Superior temporal gyrus (tissue), 1 donor: ENCODE measurements around the gene KCNIP2.
A peak's percentile ranks its signal among the peaks of the same experiment; 100 is the strongest.

Experiments used
- DNase-seq: peaks from one replicate; pipeline ENCODE4 v3.0.0-alpha.2; 2016; ENCODE audit errors: extremely low spot score

The KCNIP2 gene

GRCh38 chr10:101783736-101784118, 59.9 kb downstream of the KCNIP2 start:
- no peak for DNase-seq

- peak; percentile 79 for DNase-seq
Observed at GRCh38 chr10:101782811-101783735, 60.5 kb downstream of the KCNIP2 start, which contains the start of gene NPM3. TSS of gene NPM3 (minus strand) at chr10:101783446. CDS start at chr10:101783390, 56 bp downstream.

- no peak for DNase-seq
Observed at GRCh38 chr10:101781984-101782810, 61.4 kb downstream of the KCNIP2 start.

DNA sequence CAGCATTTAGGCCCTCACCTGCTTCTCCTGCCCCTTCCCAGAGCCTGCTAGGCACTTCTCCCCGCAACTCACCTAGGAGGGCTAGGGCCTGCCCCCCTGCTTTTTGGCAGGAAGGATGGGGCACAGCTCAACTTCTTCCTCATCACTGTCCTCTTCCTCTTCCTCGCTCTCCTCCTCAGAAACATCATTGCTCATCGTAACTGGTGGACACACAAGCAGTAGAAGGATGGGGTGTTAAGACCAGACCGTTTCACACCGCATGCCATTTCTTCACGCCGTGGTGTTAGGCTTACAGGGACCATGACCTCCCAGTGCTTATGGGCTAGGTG, 62.0 kb downstream of the KCNIP2 start:
- DNase-seq, result no peak

DNA sequence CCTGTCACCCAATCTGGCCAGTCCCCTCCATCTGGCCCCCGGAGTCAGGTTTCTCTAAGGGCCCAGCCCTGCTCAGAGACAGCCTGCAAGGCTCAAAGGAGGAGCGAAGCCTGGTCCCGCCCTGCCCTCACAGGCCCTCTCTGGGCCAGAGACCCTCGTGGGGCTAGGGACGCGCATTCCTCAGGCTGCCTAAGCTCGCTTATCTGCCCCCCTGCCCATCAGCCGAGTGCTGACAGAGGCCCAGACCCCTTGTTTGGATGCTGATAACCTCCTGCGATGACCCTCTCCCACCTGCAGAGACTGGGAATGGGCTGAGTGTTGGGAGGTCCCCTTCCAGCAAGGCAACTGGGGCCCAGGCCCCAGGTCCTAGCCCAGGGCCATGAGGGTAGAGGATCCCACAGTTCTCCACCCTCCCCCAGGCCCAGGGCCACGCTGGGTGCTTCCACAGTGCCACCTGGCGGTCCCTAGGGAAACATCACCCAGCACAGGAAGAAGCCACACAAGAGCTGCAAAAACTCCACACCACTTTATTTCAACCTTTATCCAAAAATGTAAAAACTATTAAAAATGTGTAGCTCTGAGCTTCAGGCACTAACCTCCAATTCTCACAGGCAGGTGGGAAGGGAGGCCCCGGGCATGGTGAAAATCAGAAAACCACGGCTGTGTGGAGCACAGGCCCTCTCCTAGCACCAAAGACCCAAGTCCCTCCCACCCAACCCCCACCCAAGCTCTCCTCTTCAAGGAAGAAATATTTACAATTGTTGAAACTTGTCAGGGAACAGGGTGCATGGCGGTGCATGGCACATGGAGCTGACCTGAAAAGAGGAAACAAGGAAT, 62.6 kb downstream of the KCNIP2 start:
- DNase-seq, result peak; percentile 78

DNA sequence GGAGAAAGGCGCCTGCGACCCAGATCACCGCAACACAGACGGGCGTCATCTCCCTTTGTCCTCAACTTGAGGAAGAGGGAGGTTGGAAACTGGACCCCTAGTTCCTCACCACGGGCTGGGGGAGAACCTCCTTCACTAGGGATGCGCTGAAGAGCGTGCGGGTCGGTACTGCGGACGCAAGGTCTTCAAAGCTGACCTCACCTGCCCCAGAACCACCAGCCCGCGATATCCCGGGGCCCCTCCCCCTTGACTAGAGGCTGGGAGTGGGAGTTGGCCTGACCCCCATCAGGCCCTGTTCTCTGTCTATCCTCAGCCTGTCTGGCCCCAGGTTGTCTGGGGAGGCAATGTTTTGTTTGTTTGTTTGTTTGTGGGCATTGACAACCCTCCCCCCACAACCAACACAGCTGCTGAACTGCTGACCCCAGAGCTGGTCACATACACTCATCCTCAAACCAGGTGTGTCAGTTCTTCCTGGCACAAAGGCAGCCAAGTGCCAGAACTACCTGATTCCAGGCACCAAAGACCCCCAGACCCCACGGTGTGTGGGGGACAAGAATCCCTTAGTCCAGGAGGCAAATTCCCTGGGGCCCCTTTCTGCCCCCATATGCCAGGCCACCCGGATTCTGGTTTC, 63.3 kb downstream of the KCNIP2 start:
- no peak for DNase-seq

DNA sequence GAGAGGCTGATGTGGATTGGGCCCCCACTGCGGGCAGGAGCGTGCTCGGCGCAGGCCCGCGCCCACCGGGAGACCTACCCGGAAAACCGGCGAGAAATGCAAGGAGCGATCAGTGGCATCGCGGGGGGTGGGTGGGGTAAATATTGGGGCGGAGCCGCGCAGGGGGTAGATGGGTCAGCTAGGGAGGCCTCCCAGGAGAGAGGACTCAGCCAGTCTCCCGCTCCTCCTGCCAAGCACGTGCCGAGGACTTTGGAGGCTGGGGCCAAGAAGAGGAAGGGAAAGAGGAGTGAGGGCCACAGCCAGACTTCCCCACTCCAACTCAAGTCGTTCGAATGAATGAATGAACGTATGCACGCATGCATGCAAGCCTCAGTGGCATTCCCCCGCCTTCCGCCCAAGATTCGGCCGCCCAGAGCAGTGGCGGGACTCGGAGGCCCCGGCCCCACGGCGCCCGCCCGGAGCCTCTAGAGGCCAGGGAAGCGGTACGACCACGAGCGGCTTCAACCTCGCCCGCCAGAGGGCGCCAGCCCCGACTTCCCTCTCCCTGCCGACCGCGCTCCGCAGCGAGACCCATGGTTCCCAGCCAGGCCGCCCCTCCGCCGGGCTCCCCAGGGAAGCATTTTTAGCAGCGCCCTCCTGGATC, 63.9 kb downstream of the KCNIP2 start:
- peak; percentile 77 for DNase-seq

- DNase-seq, result peak; percentile 4
Observed at GRCh38 chr10:101778781-101779543, 64.6 kb downstream of the KCNIP2 start.

GRCh38 chr10:101778151-101778780, 65.3 kb downstream of the KCNIP2 start:
- peak; percentile 1 for DNase-seq

GRCh38 chr10:101777619-101778145, 65.9 kb downstream of the KCNIP2 start:
- DNase-seq, result peak; percentile 3

GRCh38 chr10:101776161-101776817, 67.3 kb downstream of the KCNIP2 start:
- no peak for DNase-seq
